Upper lobe of left lung (tissue), 6 donors: ENCODE measurements around the gene CNGB1. TPM values are rescaled to one million over a fixed set of nuclear protein-coding genes. Genes with fewer than 3 reads are reported as not detected.
"Not testable (repeated sequence)": the region's sequence is repeated elsewhere in the genome, so short reads cannot be mapped to it uniquely, and the experiment has no call there.

Experiments
- ATAC-seq, 2 donors: fragments of 200-7000 bp; cut with Tn5 transposase; one replicate each; pipeline ENCODE4 v1.9.1; 2022; ENCODE audit warnings: mild to moderate bottlenecking in 2 of 2, moderate library complexity in 2 of 2; ENCODE audit not compliant: low FRiP score in 2 of 2
- DNase-seq, 2 donors: peaks; one replicate each; pipeline ENCODE4 v3.0.0-alpha.2; 2019 to 2020
- H3K27ac ChIP-seq, 4 donors: fragments of 200-600 bp; sonication (generic); one replicate each; pipeline ENCODE4 v1.5.1; 2016 to 2019
- H3K27me3 ChIP-seq, 4 donors: fragments of 200-600 bp; sonication (generic); one replicate each; pipeline ENCODE4 v1.5.1; 2017 to 2019
- H3K36me3 ChIP-seq, 4 donors: fragments of 200-600 bp; sonication (generic); one replicate each; pipeline ENCODE4 v1.5.1; 2016 to 2019
- H3K4me1 ChIP-seq, 4 donors: fragments of 200-600 bp; sonication (generic); one replicate each; pipeline ENCODE4 v1.5.1; 2018 to 2019
- H3K4me3 ChIP-seq, 4 donors: fragments of 200-600 bp; sonication (generic); one replicate each; pipeline ENCODE4 v1.5.1; 2017 to 2019; ENCODE audit warnings: mild to moderate bottlenecking in 2 of 4, moderate library complexity in 1 of 4
- H3K9me3 ChIP-seq, 4 donors: fragments of 200-600 bp; sonication (generic); one replicate each; pipeline ENCODE4 v1.5.1; 2018 to 2019
- EP300 ChIP-seq, 4 donors: sonication (generic); formaldehyde crosslinking; IDR thresholded peaks; one replicate each; pipeline ENCODE4 v1.5.1; 2017; ENCODE audit warnings: antibody characterized with exemption in 4 of 4, control low read depth in 2 of 4
- POLR2A ChIP-seq, 4 donors: fragments of 450-650 bp; IDR thresholded peaks; one replicate each; pipeline ENCODE4 v1.5.1; 2016 to 2017; ENCODE audit warnings: antibody characterized with exemption in 4 of 4, mild to moderate bottlenecking in 2 of 4
- POLR2AphosphoS5 ChIP-seq, 2 donors: sonication (generic); formaldehyde crosslinking; IDR thresholded peaks; one replicate each; pipeline ENCODE4 v1.5.1; 2017; ENCODE audit warnings: antibody characterized with exemption in 2 of 2
- WGBS, 2 donors: methylation state at CpG; one replicate each; pipeline ENCODE4 v1.1.5; 2017 to 2018; 5-methylcytosine and 5-hydroxymethylcytosine counted together
- total RNA-seq, 6 donors: library from RNA; depleted of rRNA in 4 of 6; stranded (reverse); fragments of >200 nt in 4 of 6; gene quantifications; one replicate each; pipeline versions ENCODE4 v1.1.0 to v1.2.1, GENCODE V29; 2016 to 2021
- TF ChIP-seq, protein P1 (sequence below), 6 experiments: fragments of 450-650 bp in 4 of 6; fragments of 200-600 bp in 2 of 6; sonication (generic) in 2 of 6; IDR thresholded peaks; one replicate each; pipeline ENCODE4 v1.5.1; 2016 to 2019; ENCODE audit warnings: antibody characterized with exemption in 6 of 6
- donor health status: DM: no; HTN: no; CAD: no; lungs with moderate emphysema.
- donor health status: DM: no; HTN: yes; CAD: no; lungs with severe emphysema.

The CNGB1 gene
- total RNA-seq, 6 donors from 2014 or later: 0.06 to 0.39 TPM; not detected in 4

DNA sequence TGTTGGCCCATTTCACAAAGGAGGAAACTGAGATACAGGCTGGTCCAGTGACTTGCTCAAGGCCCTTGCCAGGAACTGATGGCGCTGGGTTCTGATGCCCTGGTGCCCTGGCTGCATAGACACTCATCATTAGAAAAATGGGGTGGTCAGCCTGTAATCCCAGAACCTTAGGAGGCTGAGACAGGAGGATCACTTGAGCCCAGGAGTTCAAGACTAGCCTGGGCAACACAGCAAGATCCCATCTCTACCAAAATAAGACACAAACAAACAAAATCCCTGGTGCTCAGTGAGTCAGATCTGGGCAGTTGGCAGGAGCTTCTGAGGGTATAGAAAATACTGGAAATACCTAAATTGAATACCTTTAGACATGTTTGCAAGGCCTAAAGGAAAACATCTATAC lies 127.5 kb downstream of the CNGB1 start:
- no peak for DNase-seq
- H3K36me3 ChIP-seq: no peaks in the 10 kb centered on the region
- no peaks in the 10 kb centered on the region for H3K27me3 ChIP-seq
- H3K9me3 ChIP-seq: no peaks in the 10 kb centered on the region
- ATAC-seq: no peak
- H3K27ac ChIP-seq: no peak overlapping the region
- TF ChIP-seq POLR2A (IDR thresholded peaks at IDR 0.05): no peak
- H3K4me1 ChIP-seq: no peaks in the 10 kb centered on the region
- WGBS, 2 donors: 29 to 94% methylated on average over 1 of the region's 1 CpG
- no peak overlapping the region for H3K4me3 ChIP-seq

DNA sequence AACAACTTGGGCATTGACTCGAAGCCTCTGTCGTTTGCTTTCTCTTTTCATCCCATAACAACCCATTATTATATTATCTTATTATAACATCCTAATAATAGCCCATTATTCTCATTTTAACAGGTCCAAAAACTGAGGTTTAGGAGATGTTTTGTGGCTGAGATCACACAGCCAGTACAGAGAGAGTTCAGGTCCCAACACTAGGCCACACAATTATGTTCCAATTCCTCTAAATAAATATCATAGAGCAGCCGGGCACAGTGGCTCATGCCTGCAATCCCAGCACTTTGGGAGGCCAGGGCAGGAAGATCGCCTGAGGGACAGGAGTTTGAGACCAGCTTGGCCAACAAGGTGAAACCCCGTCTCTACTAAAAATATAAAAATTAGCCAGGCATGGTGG lies 128.3 kb downstream of the CNGB1 start:
- WGBS, 2 donors: 89 to 91% methylated on average over 5 of the region's 5 CpGs
- TF ChIP-seq, protein P1, sequence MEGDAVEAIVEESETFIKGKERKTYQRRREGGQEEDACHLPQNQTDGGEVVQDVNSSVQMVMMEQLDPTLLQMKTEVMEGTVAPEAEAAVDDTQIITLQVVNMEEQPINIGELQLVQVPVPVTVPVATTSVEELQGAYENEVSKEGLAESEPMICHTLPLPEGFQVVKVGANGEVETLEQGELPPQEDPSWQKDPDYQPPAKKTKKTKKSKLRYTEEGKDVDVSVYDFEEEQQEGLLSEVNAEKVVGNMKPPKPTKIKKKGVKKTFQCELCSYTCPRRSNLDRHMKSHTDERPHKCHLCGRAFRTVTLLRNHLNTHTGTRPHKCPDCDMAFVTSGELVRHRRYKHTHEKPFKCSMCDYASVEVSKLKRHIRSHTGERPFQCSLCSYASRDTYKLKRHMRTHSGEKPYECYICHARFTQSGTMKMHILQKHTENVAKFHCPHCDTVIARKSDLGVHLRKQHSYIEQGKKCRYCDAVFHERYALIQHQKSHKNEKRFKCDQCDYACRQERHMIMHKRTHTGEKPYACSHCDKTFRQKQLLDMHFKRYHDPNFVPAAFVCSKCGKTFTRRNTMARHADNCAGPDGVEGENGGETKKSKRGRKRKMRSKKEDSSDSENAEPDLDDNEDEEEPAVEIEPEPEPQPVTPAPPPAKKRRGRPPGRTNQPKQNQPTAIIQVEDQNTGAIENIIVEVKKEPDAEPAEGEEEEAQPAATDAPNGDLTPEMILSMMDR (IDR thresholded peaks at IDR 0.05): no peak
- TF ChIP-seq EP300 (IDR thresholded peaks at IDR 0.05) (no peak), POLR2AphosphoS5 (IDR thresholded peaks at IDR 0.05) (no peak), POLR2A (IDR thresholded peaks at IDR 0.05) (no peak)
- Histone ChIP-seq H3K4me3 (no peak overlapping the region), H3K27me3 (no peaks in the 10 kb centered on the region), H3K27ac (no peak overlapping the region), H3K4me1 (no peaks in the 10 kb centered on the region), H3K36me3 (no peaks in the 10 kb centered on the region), H3K9me3 (no peaks in the 10 kb centered on the region)
- ATAC-seq (no peak), DNase-seq (no peak)

GRCh38 chr16:57840833-57841232 lies 130.1 kb downstream of the CNGB1 start:
- no peak for ATAC-seq
- Histone ChIP-seq H3K27me3 (no peaks in the 10 kb centered on the region), H3K4me1 (no peaks in the 10 kb centered on the region), H3K9me3 (no peaks in the 10 kb centered on the region), H3K36me3 (no peaks in the 10 kb centered on the region), H3K27ac (no peak overlapping the region), H3K4me3 (no peak overlapping the region)
- no peak for DNase-seq
- 84 to 89% methylated on average over 8 of the region's 8 CpGs for WGBS, 2 donors
- no peak for TF ChIP-seq POLR2A (IDR thresholded peaks at IDR 0.05)
- no peak for TF ChIP-seq EP300 (IDR thresholded peaks at IDR 0.05)
- TF ChIP-seq POLR2AphosphoS5 (IDR thresholded peaks at IDR 0.05): no peak
- TF ChIP-seq, protein P1 (IDR thresholded peaks at IDR 0.05): no peak

DNA sequence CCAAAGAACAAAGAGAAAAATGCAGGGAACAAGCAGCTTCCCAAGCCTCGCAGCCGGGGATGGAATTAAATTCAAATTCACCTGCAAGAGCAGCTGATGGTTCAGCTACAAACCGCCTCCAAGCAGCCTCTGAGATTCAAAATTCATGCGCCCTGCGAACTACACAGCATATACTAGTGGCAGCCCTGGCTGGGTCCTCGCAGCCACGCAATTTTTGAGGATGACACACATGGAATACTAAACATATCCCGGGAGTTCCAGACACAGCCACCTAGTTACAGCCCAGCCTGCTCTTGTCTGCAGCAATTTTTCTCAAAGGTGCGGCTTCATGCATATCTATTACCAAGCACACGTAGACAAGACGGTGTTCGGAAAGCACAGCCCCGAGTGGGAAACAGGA lies 132.8 kb downstream of the CNGB1 start:
- no peaks in the 10 kb centered on the region for H3K27me3 ChIP-seq
- ATAC-seq (no peak), DNase-seq (no peak)
- no peak overlapping the region for H3K27ac ChIP-seq
- no peaks in the 10 kb centered on the region for H3K9me3 ChIP-seq
- no peak overlapping the region for H3K4me3 ChIP-seq
- H3K36me3 ChIP-seq: no peaks in the 10 kb centered on the region
- H3K4me1 ChIP-seq: no peaks in the 10 kb centered on the region
- 82 to 85% methylated on average over 13 of the region's 13 CpGs for WGBS, 2 donors
- TF ChIP-seq POLR2AphosphoS5 (IDR thresholded peaks at IDR 0.05): no peak
- no peak for TF ChIP-seq POLR2A (IDR thresholded peaks at IDR 0.05)
- TF ChIP-seq, protein P1 (IDR thresholded peaks at IDR 0.05): no peak
- TF ChIP-seq EP300 (IDR thresholded peaks at IDR 0.05): no peak

GRCh38 chr16:57837305-57838125 lies 133.4 kb downstream of the CNGB1 start:
- Histone ChIP-seq H3K4me1 (no peaks in the 10 kb centered on the region), H3K4me3 (no peak overlapping the region), H3K27ac (no peak overlapping the region), H3K9me3 (no peaks in the 10 kb centered on the region), H3K27me3 (no peaks in the 10 kb centered on the region), H3K36me3 (no peaks in the 10 kb centered on the region)
- DNase-seq (no peak), ATAC-seq (no peak)
- WGBS, 2 donors: 89% methylated on average over 10 of the region's 10 CpGs
- TF ChIP-seq POLR2AphosphoS5 (IDR thresholded peaks at IDR 0.05) (no peak), EP300 (IDR thresholded peaks at IDR 0.05) (no peak), POLR2A (IDR thresholded peaks at IDR 0.05) (no peak)
- TF ChIP-seq, protein P1 (IDR thresholded peaks at IDR 0.05): no peak

DNA sequence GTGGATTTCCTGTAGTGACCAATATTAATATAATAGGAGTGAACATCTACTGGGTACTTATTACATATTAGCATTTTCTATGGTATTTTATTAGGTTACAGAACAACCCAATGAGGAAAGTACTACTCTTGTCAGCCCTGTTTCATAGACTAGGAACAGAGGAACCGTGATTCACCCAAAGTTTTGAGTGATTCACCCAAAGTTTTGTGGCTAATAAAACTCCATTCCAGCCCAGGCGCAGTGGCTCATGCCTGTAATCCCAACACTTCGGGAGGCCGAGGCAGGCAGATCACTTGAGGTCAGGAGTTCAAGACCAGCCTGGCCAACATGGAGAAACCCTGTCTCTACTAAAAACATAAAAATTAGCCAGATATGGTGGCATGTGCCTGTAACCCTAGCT lies 135.5 kb downstream of the CNGB1 start:
- 66 to 90% methylated on average over 4 of the region's 4 CpGs for WGBS, 2 donors
- not testable (repeated sequence) for ATAC-seq

More for the DNA sequence above, 135.5 kb downstream of the CNGB1 start:
- not testable (repeated sequence) for H3K4me3 ChIP-seq, H3K27ac ChIP-seq, H3K9me3 ChIP-seq, H3K27me3 ChIP-seq, H3K4me1 ChIP-seq, DNase-seq, H3K36me3 ChIP-seq
